Cortex of kidney (tissue), 1 donor: ENCODE measurements around the gene VWCE.
A peak's percentile ranks its signal among the peaks of the same experiment; 100 is the strongest.

Experiments used
- DNase-seq: peaks from one replicate; lab custom pipeline; 2025; lab: John Stamatoyannopoulos, UW

VWCE gene, protein sequence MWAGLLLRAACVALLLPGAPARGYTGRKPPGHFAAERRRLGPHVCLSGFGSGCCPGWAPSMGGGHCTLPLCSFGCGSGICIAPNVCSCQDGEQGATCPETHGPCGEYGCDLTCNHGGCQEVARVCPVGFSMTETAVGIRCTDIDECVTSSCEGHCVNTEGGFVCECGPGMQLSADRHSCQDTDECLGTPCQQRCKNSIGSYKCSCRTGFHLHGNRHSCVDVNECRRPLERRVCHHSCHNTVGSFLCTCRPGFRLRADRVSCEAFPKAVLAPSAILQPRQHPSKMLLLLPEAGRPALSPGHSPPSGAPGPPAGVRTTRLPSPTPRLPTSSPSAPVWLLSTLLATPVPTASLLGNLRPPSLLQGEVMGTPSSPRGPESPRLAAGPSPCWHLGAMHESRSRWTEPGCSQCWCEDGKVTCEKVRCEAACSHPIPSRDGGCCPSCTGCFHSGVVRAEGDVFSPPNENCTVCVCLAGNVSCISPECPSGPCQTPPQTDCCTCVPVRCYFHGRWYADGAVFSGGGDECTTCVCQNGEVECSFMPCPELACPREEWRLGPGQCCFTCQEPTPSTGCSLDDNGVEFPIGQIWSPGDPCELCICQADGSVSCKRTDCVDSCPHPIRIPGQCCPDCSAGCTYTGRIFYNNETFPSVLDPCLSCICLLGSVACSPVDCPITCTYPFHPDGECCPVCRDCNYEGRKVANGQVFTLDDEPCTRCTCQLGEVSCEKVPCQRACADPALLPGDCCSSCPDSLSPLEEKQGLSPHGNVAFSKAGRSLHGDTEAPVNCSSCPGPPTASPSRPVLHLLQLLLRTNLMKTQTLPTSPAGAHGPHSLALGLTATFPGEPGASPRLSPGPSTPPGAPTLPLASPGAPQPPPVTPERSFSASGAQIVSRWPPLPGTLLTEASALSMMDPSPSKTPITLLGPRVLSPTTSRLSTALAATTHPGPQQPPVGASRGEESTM

GRCh38 chr11:61294717-61295595 lies at the start of gene VWCE:
TSS of gene VWCE (minus strand) at chr11:61295316. CDS start at chr11:61295037, 279 bp downstream.
- DNase-seq: no peak

DNA sequence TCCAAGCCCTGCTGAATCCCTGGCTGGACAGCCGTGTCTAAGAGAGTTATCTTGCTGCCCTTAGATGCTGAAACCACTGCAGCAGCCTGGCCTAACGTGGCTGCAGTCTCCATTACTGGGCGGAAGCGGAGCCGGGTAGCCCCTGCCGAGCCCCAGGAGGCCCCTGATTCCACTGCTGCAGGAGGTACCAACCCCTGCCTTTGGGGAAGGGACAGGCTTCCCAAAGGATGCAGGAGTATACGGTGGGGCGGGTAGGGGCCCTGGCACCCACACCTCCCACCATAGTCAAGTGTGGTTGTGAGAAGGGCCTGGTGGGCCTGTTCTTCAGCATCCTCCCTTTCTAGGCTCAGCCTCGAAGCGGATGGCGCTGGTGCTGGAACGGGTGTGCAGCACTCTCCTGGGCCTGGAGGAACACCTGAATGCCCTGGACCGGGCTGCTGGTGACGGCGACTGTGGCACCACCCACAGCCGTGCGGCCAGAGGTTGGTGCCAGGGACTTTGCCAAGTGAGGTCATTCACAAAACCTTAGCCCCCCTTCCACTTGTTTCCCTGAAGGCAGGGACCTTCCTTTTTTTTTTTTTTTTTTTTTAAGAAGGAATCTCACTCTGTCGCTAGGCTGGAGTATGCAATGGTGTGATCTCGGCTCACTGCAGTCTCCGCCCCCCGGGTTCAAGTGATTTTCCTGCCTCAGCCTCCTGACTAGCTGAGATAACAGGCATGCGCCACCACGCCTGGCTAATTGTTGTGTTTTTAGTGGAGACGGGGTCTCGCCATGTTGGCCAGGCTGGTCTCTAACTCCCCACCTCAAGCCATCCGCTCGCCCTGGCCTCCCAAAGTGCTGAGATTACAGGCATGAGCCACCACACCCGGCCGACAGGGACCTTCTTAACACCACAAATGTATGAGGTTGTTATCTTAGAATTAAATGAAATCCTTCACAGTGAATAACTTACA lies 49.0 kb upstream of the VWCE start:
- no peak for DNase-seq

GRCh38 chr11:61342207-61342803 lies 47.2 kb upstream of the VWCE start:
- no peak for DNase-seq

DNA sequence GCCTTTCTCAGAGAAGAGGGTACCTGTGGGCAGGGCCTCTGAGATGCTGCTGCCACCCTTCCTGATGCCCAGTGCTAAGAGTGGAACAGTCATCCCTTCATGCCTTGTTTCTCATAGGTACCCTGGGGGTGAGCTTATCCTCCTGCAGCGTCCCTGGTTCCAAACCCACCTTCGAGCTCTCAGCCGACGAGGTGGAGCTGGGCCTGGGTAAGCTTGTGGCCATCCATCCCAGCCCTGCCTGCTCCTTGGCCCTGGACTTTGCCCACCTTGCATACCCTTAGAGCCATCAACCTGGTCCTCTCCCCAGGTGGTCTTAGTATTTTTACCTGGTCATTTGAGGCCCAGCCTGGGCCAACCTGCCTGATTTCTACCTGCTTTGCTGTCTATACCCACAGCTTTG lies 46.6 kb upstream of the VWCE start:
- DNase-seq: no peak

DNA sequence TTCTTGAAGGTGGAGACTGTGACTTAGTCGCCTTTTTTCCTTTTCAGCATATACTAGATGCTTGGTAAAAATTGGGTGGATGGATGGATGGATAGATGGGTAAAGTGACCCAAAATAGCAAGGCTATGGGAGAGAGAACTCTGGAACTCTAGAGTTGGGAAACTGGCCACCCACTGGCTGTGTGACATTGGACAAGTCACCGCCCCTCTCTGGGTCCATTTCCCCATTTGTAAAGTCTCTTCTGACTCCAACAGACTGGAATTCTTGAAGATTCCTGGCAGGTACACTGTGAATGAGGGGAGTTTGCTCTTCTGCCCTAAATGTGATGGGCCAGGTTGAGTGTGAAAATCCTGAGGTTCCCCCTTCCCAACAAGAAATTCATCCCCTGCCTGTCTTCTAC lies 45.9 kb upstream of the VWCE start:
- no peak for DNase-seq

- DNase-seq: no peak
These were observed 44.4 kb upstream of the VWCE start for GRCh38 chr11:61339490-61339878.

DNA sequence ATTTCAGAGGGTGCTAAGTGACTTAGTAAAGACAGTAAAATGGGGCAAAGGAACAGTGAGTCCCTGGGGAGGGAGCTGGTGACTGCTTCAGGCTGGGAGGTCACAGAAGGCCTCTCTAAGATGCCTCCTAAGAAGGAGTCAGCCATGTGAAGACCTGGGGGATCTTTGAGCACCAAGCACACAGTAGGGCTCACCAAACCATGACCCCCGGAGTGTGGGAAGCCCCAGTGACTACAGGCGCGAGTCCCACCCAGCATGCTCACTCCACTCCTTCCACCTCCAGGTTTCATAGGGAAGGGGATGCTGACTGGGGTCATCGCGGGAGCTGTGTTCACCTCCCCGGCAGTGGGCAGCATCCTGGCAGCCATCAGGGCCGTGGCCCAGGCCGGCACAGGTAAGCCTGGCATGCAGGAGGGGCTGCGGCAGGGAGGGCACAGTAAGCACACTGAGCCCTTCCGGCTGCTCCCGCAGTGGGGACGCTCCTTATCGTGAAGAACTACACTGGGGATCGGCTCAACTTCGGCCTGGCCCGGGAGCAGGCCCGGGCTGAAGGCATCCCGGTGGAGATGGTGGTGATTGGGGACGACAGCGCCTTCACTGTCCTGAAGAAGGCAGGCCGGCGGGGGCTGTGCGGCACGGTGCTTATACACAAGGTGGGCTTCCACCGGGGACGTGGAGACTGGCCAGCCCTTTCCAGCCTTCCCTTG lies 43.8 kb upstream of the VWCE start:
- no peak for DNase-seq

DNA sequence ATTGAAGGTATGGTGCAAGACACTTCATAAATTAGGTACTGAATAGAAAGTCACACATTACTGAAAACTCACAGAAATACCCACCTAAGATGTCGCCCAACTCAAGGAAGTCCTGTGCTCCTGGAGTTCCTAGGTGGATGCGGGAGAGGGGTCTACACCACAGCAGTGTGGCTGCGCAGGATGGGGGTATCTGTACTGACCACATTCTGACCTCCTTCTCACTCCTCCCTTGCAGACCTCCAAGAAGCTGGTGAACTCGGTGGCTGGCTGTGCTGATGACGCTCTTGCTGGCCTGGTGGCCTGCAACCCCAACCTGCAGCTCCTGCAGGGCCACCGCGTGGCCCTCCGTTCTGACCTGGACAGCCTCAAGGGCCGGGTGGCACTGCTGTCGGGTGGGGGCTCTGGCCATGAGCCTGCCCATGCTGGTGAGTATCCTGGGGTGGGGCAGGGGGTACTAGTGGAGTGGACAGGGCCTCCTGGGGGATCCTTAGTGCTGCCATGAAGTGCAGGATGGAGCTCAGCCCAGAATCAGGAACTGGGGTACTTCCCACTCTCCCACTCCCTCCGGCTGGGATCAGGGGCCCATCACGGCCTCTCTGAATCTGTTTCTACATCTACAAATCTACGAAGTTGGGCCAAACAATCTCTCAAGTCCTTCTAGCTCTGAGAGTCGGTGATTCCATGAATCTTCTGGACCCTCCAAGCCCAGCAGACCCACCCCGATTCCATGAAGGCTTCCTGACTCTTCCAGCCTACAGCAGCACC lies 42.8 kb upstream of the VWCE start:
- DNase-seq: no peak

DNA sequence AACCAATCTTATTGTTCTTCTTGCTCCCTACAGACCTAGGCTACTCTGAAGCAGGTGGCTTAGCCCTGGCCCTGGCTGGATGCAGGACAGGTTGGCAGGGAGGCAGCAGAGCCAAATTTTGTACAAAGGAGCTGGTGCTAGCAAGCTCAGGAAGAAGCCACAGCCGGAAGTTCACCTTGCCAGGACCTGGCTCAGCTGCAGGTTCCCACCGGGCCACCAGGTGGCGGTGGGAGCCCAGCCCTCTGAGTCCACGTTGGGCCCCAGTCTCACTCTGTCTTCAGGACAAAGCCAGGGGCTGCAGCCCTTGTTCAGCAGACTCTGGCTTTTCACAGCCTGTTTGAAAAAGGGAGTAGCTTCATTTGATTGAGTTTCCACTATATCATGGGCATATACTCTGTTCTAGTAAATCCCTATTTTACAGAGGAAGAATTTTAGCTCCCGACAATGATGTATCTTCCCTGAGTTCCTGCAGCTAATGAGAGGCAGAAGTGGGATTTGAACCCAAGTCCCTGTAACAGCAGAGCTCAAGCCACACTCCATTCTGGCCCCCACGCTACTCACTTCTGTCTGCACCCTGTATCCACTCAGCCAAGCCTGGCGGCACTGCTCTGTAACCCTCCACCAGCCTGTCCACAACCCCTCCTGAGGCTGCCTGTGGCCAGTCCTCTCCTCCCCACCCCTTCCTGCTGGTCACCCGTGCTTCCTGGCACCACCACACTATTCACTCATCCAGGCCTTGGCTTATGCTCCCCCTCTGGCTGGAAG lies 41.2 kb upstream of the VWCE start:
- DNase-seq: peak; percentile 61

- no peak for DNase-seq
These were observed 40.2 kb upstream of the VWCE start for GRCh38 chr11:61335355-61335710.

GRCh38 chr11:61334434-61335354 lies 39.6 kb upstream of the VWCE start:
- DNase-seq: no peak

DNA sequence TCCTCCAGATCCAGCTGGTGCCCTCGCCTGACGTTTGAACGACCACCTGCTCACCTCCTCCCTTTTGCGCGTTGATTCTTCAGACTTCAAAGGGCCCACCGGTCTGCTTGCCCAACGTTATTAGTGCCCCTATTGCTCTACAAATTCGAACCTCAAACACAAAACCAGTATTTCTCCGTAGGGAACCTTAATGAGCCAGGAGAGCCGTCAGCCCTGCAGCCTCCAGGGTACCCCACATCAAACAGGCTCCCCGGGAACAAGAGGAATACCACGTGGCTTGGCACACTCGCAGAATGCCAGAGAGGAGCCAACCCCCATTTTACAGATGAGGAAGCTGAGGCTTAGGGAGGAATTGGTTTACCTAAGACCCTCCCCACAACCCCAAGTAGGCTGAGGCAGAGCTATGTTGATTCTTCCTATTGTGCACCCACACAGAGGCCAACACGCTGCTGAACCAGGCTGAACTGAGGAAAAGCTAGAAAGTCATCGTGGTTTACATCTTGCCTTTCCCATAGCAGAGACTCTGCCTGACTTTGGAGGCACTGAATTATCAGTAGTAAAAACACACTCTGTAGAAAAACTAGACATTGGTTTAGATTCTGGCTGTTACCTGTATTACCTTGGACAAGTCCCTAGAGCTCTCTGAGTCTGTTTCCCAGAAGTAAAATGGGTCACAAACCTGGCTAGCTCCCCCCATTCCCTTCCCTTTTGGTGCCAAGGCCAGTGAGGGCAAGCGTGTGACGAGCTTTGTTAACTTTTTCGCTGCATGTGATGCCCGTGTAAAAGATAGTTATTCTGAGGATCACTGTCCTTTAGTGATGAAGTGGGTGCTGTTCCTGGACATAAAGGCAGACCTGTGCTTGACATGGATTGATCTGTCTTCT lies 38.7 kb upstream of the VWCE start:
- no peak for DNase-seq

DNA sequence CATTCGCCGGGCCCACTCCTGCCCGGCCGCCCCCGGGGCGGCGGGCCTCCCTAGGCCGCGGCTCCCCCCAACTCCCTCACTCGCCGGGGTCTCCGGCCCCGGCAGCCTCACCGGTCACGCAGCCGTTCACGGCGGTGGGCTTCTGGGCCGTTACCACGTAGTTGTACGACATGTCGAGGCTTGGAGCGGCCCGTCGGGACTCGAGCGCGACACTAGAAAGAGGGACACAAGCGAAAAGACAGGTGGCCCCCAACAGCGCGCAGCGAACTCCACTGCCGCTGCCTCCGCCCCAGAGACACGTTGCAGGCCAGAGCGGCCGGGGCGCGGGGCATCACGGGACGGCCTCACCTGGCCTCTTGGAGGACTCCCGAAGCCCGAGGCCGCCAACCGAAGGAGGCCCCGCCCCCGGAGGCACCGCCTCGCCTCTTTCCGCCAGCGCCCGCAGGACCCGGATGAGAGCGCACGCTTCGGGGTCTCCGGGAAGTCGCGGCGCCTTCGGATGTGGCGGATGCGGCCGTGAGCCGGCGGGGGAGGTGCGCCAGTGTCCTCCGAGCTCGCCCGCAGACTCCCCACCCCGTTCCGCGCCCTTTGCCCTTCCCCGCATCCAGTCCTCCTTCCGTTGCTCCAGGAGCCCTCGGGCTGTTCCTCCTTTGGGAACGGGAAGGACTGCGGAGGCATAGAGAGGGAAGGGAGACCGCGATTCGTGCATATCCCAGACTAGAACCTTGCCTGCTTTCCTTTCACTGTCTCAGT lies 37.9 kb upstream of the VWCE start, which contains the start of the genes DDB1 and TKFC:
TSS of gene DDB1 (minus strand) at position 309 of the 753 bp plus-strand sequence. CDS start at position 172, 137 bp downstream.
TSS of gene TKFC (plus strand) at position 432 of the 753 bp plus-strand sequence. CDS start 1,501 bp downstream, outside the sequence.
- peak; percentile 82 for DNase-seq

DNA sequence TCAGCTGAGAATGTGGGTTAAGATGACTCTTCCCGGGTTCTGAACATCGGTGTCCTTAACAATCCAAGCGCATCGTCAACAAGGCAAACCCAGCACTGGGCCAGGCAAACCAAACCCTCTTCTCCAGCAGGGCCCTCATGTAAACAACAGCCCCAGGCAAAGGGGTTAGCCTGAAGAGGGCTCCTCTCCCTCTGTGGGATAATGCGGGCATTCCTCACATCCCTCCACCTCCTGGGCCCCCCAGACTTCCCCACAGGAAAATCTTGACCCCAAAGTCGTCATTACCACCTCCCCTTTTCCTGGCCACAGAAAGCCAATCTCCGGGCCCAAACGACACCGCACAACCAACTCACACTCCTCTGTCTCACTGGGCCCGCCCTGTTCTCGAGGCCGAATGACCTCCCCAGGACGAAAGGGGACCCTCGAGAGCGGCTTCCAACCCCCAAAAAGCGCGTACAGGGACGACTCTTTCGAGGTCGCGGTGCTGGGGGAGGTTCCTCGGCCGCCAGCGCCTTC lies 37.2 kb upstream of the VWCE start:
- DNase-seq: no peak

DNA sequence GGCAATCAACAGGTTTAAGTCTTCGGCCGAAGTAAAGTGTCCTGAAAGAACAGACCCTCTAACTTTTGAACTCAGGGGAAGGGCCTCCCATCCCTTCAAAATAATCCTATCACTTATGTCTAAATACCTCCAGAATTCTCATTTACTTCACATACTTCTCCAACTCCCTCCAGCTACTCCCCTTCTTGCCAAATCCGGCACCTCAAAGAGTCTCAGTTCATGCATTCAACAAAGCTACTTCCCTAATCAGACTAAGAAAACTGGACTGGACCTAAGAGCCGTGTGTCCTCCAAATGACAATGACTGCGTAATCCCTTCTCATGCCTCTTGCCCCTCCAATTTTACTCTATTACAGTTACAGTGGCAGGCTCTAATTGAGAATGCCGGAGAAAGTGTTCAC lies 36.5 kb upstream of the VWCE start:
- DNase-seq: no peak
